NT2/D1 (cell line): ENCODE data around the gene ENOX1.

Source experiments
- SUZ12 ChIP-seq: IDR thresholded peaks from 2 replicates; pipeline ENCODE4 v1.6.1; 2011; ENCODE audit not compliant: insufficient read length, insufficient read depth; ENCODE audit errors: extremely low read depth
- YY1 ChIP-seq: IDR thresholded peaks from 2 replicates; pipeline ENCODE4 v1.6.1; 2011; ENCODE audit not compliant: insufficient read length, insufficient read depth
- ZNF274 ChIP-seq: IDR thresholded peaks from 2 replicates; pipeline ENCODE4 v1.6.1; 2011; ENCODE audit warnings: mild to moderate bottlenecking, low read depth, low read length

DNA sequence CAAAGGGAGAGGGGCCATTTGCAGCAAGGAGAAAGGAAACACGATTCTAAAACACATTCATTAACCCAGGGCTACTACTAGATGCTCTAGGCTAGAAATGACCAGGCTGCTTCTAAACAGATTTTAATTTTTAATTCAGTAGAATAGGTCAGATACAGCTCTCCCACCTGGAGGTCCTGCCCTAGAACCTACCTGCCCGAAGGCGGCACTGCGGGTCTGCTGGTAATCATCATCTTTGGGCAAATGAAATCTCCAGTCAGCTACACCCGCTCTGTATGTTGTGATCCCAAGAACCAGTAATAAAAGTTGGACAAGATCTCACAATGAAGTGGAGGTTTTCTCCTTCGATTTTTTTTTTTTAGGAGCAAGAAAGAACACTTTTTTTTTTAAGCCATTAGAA, 345.3 kb downstream of the ENOX1 start:
- TF ChIP-seq SUZ12 = no peak
- no peak for TF ChIP-seq YY1
- TF ChIP-seq ZNF274 = no peak
